NCI-H446 (cell line): ENCODE measurements around the gene PCDH7.

Source experiments
- DNase-seq, 2 experiments: peaks; one replicate each; lab custom pipeline; 2025; lab: John Stamatoyannopoulos, UW

PCDH7 gene

DNA sequence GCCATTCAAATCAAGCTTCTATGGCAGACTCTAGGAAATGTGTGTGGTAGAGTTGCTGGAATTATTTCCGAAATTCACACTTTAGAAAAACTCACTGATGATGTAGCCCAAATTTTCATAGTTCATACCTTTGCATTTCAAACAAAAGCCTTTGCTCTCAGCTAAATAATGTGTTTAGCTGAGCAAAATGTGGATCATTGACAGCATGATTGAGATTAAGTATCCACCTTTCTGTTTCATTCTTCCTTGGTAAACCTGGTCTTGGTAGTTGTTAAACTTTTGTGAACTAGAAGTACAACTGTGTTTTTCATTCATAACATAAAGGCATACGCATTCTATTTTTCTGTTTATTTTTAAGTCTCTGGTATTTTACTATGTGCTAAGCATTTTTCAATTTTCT is 7.2 kb downstream of the PCDH7 start:
- no peak for DNase-seq

DNA sequence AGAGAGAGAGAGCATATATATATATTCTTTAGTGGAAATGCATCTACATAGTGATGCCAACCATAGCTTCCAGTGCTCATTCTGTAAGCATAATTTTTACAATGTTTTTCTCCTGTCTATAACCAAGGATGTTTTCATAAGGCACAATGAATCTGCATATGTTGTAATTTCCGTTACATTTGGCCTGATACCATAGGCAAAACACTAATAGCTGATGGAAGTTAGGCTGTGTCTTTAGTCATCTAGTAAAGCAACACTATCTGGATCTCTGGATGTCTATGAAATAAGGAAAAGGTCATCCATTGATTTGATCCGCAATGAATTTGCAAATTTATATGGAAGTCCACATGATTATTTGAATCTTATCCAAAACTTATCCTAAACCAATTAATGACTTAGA is 8.1 kb downstream of the PCDH7 start:
- no peak for DNase-seq

DNA sequence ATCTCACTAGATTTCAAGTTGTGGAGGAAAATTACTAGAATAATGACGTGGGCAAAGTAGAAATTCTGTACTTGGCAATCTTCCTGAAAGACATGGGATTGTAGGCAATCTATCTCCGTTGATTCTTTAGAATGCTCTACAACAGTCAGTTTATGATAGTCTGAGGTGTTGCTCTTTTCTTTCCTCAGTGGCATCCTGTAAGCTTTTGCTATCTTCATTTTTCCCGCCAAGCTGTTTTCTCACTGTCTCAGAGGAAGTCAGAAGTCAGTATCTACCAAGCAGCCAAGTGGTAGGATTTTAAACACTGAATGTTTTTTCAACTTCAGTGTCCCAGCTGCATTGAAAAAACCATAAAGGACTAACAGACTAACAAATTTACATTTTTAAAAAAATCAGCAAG is 23.7 kb downstream of the PCDH7 start:
- DNase-seq = no peak

DNA sequence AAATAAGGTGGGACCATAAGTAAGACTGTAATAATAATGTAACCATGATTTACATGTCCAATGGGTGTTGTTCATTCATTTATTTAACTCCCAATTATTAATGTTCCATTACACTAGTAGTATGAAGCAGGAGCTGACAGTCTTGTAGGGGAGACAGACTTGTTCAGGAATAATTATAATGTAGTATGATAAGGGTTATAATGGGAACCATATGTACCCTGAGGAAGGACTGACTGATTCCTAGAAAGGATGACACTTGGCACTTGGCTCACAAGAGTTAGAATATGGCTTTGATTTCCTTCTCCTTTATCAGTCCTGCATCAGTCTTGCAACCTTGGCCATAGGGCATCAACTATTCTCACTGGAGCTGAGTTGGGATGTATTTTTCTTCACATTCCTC is 24.2 kb downstream of the PCDH7 start:
- no peak for DNase-seq

DNA sequence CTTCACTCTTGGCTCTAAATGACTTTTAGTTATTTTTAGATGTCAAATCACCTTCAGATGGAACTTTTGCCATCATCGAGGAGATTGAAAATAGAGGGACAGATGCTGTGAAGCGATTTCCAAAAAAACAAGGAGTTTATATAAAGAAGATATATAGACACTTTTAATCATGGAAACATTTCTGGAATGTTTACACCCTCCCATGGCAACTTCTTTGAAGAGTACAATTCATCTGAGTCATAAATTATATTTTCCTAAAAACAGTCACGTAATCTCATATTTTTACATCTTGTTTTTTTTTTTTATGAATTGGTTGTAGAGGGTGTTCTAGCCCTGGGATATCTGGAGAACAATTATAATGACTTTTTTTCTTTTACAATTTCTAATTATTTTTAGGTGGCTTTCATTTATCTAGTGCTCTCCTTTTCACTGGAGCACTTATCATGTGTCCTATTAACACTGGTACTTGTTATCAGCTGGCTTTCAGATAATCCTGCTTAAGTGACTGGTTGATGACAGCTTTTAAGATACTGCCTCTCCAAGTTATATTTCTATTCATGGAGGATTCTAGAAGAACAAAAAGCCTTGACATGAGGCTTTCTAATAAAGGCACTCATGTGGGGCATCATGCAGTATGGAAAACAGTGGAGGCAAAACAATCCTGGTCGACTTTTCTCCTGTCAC is 24.9 kb downstream of the PCDH7 start:
- DNase-seq = no peak

DNA sequence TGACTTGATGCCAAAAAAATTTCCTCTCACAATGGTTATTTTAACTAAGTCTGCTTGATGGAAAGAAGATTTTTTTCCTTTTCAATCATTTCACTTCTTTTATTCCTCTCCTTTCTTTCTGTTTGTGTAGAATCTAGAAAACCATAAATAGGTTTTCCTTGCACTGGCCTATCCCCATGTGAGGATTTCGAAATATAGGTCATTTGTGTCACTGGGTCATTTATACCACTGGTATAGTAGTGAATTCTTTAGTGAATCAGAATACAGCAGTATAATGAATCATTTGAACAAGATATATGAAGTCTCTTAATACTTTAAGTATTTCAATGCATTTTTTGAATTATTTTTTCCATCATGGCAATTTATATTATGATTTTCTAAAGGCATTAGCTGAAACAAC is 26.6 kb downstream of the PCDH7 start:
- no peak for DNase-seq

DNA sequence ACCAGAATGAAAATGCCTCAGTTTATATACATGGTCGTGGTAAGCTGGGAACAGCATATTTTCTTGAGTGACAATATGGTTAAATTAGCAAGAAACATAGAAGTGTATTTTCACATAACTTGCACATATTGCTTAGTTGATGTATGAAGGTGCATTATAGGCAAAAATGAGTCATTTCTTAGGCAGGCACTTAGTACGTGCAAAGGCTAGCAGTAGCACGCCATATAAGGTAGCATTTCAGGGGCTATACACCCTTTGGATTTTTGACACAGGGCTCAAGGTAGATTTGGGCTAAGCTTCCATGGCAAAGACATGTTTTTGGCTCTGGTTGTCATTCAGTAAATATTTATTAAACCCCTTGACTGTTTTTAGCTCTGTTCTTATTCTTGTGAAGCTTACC is 33.1 kb downstream of the PCDH7 start:
- DNase-seq = no peak

DNA sequence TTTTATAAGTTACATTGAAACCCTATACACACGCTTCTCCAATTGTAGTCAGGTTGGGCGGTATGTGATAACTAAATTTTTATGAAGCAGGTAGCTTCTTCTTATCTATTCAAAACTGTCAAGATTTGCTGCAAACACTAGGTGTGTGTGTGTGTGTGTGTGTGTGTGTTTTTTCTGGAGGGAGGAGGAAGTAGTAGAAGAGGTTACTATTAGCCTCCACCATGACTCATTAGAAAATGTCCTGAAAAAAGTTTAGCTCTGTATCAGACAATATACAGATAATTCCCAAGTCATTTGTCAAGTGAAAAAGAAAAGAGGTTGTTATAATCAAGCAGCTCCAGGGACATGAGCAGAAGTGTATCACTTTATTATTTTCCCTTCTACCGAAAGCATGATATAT is 33.9 kb downstream of the PCDH7 start:
- DNase-seq = no peak

DNA sequence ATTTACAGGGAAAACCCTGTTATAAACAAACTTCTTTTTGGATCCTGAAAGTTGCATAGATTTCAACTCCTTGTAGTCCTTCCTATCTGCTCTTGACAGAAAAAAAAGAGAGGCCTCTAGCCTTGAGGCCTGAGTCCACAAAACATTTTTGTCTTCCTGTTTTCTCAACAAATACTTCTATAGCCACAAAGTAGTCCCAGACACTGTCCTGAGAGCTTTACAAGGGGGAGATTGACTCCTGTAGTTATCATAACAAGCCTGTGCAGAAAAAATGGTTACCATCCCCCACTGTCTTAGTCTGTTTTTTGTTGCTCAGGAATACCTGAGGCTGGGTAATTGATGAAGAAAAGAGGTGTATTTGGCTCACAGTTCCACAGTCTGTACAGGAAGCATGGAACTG is 35.2 kb downstream of the PCDH7 start:
- no peak for DNase-seq

DNA sequence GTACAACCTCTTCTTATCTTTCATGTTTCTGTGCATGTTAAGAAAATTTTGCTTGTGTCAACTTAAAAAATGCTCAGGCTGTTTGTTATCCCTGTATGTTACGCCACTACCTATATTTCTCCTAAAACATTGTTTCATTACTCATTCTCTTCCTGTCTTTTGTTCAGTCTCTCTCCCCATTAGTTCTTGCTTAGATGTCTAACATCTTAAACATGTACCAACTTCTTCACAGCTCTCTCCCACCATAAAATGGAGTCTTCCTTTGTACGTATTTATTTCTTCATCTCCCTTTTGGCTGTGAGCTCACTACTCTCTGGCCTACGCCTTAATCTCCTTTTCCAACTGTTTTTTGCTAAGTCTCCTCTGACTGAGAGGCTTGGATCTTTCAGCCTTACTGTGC is 36.4 kb downstream of the PCDH7 start:
- no peak for DNase-seq

DNA sequence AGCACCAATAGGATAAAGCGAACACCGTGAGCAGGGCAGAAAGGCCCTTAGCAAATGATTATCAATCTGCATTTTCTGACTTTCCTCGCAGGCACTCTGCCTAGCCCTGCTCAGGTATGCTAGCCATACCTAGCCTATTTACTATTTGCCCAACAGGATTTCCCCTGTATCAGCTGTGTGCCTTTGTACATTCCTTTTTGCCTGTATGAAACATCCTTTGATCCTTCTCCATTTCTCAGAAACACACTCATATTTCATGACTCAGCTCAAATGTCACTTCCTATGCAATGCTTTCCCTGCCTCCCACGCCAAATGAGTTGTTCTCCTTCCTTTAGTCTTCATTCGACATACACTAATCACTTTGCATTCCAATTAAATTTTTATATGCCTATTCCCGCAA is 37.2 kb downstream of the PCDH7 start:
- DNase-seq = no peak

DNA sequence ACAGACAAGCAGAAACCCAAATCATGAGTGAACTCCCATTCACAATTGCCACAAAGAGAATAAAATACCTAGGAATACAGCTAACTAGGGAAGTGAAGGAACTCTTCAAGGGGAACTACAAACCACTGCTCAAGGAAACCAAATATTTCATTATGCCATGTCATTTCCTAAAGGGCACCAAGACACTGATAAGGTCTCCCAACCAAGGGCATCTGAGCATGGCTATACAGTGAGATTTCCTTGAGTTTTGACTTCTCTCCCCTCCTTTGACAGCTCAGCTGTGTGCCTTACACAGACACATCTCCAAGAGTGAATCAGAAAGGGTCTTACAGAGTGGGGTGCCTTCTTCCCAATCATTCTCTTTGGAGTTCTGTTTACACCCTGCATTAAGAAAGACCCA is 40.4 kb downstream of the PCDH7 start:
- DNase-seq = no peak

DNA sequence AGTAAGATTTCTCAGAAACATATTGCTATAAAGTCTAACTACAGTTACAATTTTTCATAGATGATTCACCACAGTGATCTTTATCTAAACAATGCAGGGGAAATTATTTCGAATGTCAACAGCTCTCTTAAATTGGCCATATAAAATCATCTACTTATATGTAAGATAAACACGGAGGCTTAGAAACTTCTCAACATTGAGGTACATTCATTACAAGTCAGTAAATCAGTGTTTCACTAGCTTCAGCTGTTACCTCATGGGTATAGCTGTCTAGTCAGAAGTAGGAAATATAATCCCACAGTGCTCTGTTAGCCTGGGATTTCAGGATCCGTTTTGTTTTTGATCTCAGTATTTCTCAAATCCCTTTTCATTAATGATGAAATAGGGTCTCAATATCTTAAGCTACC is 43.2 kb downstream of the PCDH7 start:
- DNase-seq = no peak

DNA sequence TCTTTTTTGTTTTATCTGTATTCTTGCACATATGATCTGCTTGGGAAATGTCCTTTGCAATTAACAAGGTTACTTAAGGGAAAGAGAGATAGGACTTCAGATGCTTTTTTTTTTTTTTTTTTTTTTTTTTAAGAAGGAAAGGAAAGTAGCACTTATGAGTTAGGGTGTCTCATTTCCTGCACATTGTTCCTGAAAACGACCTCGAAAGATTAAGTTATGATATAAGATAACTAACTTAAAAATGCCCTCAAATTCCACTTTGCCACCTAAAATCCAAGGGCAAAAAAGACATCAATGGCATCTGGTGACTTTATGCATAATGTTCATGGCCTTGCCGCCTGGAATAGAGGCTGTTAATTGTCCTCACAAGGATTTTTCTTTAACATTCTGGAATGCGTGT is 44.9 kb downstream of the PCDH7 start:
- no peak for DNase-seq

DNA sequence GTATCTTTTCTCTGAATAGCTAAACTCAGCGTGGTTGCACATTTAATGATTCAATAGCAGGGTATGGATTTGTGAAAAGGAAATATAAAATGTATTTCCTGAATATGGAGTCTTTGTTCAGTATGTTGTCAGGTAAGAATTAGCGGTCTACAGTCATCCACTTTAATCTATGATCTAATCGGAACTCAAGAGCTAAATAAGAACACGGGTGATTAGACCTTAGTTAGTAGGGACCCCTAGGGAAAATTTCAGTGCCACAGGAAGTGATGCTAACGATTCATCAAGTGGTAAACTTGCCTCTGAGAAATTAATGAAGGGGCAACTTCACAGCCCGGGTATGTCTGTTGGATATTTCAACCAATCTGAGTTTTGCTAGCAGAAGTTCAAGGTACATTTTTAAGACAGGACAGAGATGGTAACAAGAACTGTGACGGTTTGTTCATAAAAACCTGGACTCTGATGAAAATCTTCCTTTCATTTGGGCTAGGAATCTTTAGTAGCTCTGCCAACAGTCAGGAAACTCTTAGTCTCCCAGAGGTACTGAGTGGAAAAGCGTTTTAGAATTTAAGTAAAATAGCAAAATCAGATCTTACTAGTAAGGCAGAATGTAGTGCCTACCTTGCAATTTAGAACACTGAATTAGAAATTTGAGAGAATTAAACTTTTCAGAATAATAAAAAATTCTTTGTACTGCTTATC is 47.1 kb downstream of the PCDH7 start:
- DNase-seq = no peak

DNA sequence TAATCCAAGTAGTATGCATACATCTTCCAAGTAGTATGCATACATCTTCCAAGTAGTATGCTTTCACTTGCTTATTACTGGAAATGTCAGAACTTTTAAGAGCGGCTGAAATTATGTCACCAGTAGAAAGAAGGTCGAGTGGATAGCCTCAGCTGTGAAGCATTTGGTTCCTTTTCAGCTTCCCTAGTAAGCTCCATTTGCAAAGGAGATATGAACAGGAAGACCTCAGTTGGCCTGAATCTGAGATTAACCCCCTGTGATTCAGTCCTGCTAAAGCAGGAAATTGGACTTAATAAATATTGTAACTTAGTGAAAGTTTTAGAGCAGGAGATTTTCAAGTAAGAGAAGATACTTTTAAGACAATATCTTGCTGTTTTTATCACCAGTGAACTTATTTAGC is 48.1 kb downstream of the PCDH7 start:
- DNase-seq = no peak

DNA sequence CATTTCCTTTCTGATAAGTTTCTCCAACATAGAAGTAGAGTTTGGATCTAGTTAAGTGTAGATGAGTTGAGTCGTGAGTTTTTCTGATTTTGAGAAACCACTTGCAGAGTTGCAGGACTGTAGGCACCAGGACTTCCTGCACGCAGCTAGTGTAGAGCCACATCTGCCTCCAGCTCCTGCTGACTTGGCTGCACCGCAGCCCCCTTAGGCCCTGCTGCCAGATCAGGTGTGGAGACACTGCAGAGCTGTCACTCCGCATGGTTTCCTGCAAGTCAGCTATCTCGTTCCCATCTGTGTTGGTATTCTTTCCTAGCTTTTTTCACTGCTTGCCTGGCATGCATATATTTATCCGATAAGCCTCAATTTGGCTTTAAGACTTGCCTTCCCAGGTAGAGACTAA is 48.9 kb downstream of the PCDH7 start:
- DNase-seq = no peak

DNA sequence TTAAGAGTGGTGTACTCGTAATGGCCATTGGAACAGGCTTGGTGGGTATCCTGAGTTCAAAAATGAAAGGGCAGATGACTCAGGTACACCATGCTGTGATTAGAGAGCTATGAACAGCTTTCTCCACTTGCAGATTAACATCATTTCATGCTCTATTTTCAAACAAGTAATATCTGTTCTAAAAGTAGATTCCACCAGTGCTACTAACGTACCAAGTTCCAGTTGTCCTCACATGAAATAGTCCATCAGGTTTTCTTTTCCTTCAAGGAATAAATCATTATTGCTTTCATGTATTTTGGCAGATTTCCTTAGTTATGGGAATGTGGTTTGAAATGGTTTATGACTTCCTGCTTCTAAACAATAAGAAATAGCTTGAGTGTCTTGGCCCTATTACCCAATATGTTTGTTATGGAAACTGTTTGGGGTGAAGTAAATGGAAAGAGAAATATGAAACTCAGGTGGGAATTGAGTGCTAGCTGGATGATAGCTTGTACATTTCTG is 49.9 kb downstream of the PCDH7 start:
- DNase-seq = no peak

DNA sequence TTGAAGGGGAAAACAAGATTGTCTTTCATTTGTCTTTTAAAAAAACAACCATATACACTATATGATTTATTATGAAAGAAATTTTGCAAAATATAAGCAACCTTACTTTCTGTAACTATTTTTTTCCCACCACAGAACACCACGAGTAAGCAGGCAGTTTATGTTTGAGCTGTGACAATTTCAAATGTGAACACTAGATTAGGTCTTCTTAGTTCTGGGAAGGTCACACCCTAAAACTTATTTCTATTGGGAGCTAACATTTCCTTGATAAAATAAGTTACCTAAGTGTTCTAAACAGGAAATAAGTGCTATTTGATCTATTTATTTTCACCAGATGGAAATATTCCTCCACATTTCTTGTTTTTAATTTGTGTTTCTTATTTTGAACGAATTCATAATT is 50.6 kb downstream of the PCDH7 start:
- no peak for DNase-seq

DNA sequence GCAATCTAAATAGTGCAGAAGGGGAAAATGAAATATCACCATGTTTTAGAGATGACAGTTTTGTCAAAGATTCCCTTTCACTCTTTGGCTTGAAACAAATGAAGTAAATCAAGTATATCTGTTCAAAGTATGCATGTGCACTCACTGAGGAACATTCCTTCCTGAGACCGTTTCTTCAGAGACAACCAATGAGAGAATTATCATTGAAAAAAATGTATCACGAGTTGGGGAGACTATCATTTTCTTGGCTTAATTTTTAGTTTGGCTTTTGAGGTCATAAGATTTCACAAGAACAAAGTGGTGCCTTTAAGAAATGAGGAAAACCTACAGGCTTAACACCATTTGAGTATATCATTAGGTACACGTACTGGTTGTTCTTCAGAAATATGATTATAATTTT is 56.3 kb downstream of the PCDH7 start:
- DNase-seq = no peak

DNA sequence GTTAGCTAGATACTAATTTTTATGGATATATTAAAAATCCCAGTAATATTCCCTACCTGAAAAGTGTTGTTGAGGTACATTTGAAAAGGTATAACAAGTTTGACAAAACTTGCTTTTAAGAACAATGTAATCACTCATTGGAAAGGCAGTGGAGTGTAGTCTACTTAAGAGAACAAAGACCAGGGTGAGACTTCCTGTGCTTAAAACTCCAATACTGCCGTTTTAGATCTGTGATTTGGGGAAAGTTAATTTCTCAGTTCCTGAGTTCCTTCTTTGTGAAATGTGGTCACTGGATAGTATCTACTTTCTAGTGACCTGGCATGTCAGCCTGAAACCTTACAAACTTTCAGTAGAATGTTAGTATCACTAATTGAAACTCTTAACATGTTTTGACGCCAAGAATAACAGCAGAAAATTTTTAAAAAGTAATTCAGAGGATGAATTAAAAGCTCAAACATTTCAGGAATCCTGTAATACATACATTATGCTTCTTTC is 56.8 kb downstream of the PCDH7 start:
- no peak for DNase-seq
